CD4-positive, alpha-beta T cell treated with Interleukin-21 for 1 hour (primary cell): ENCODE measurements around the gene CALB2.

ENCODE experiments used
- DNase-seq: peaks from one replicate; pipeline ENCODE4 v3.0.0-alpha.2; 2020

Gene CALB2

GRCh38 chr16:71429581-71429980 lies 71.1 kb downstream of the CALB2 start:
- no peak for DNase-seq

- no peak for DNase-seq
These were observed 72.2 kb downstream of the CALB2 start for GRCh38 chr16:71430744-71431143.

- DNase-seq: no peak
These were observed 72.7 kb downstream of the CALB2 start for GRCh38 chr16:71431176-71431575.

GRCh38 chr16:71431991-71432390 lies 73.5 kb downstream of the CALB2 start:
- DNase-seq: no peak

- no peak for DNase-seq
These were observed 74.4 kb downstream of the CALB2 start for GRCh38 chr16:71432906-71433305.

- DNase-seq: no peak
These were observed 78.0 kb downstream of the CALB2 start for GRCh38 chr16:71436473-71436872.

GRCh38 chr16:71439523-71439922 lies 81.0 kb downstream of the CALB2 start:
- DNase-seq: no peak
